Transverse colon (tissue), 4 donors: ENCODE measurements around the gene SLC38A3. TPM values are rescaled to one million over a fixed set of nuclear protein-coding genes. Genes with fewer than 3 reads are reported as not detected.

Source experiments
- DNase-seq: peaks from one replicate; pipeline ENCODE4 v3.0.0-alpha.2; 2019
- H3K27ac ChIP-seq, 4 donors: fragments of 200-600 bp; sonication (generic); 2 replicates each; pipeline ENCODE4 v1.5.1; 2016 to 2018; ENCODE audit warnings: inconsistent platforms in 4 of 4
- H3K27me3 ChIP-seq: fragments of 200-600 bp; sonication (generic); 2 replicates; pipeline ENCODE4 v1.5.1; 2017; ENCODE audit warnings: inconsistent platforms
- H3K36me3 ChIP-seq, 4 donors: fragments of 200-600 bp; sonication (generic); 2 replicates each; pipeline ENCODE4 v1.5.1; 2017 to 2019; ENCODE audit warnings: inconsistent platforms in 4 of 4
- H3K4me1 ChIP-seq, 4 donors: fragments of 200-600 bp; sonication (generic); 2 replicates each; pipeline ENCODE4 v1.5.1; 2017 to 2020; ENCODE audit warnings: inconsistent platforms in 4 of 4
- H3K4me3 ChIP-seq, 4 donors: fragments of 200-600 bp; sonication (generic); 1 replicate in 1 of 4; 2 replicates in 3 of 4; pipeline versions ENCODE4 v1.5.1 to v1.6.1; 2017 to 2019; ENCODE audit warnings: inconsistent platforms in 4 of 4
- H3K9me3 ChIP-seq, 2 donors: fragments of 200-600 bp; sonication (generic); 2 replicates each; pipeline ENCODE4 v1.5.1; 2017 to 2019; ENCODE audit warnings: inconsistent platforms in 2 of 2
- EP300 ChIP-seq: sonication (generic); formaldehyde crosslinking; IDR thresholded peaks from one replicate; pipeline ENCODE4 v1.6.1; 2017; ENCODE audit warnings: antibody characterized with exemption, low read depth
- POLR2A ChIP-seq: fragments of 450-650 bp; IDR thresholded peaks from one replicate; pipeline ENCODE4 v1.6.1; 2016; ENCODE audit warnings: antibody characterized with exemption, mild to moderate bottlenecking, moderate library complexity
- POLR2AphosphoS5 ChIP-seq, 3 donors: sonication (generic); formaldehyde crosslinking; IDR thresholded peaks; one replicate each; pipeline ENCODE4 v1.6.1; 2016; ENCODE audit warnings: antibody characterized with exemption in 3 of 3
- WGBS, 2 donors: methylation state at CpG; one replicate each; pipeline ENCODE4 v1.1.5; 2018; ENCODE audit warnings: low coverage in 1 of 2; 5-methylcytosine and 5-hydroxymethylcytosine counted together
- in situ Hi-C, 4 donors: fragments of 200-750 bp; cut with MboI; loops; one replicate each; pipeline versions ENCODE4 v1.15.0 to v1.15.1; 2017; ENCODE audit warnings: low sequenced_read_pairs in 3 of 4, low pct_ligation_motif_present in 1 of 4, low pct_unique_long_range_greater_than_20kb in 1 of 4
- intact Hi-C: fragments of 100-400 bp; cut with DNase I; formaldehyde crosslinking; loops from one replicate; pipeline ENCODE4 v1.15.1; 2023; ENCODE audit warnings: low total_unique reads
- total RNA-seq, 4 donors: library from RNA; depleted of rRNA; stranded (reverse); fragments of >200 nt; gene quantifications; one replicate each; pipeline ENCODE4 v1.1.0, GENCODE V29; 2016
- TF ChIP-seq, protein P1 (sequence below), 5 experiments: fragments of 200-600 bp in 3 of 5; fragments of 450-650 bp in 2 of 5; sonication (generic) in 3 of 5; IDR thresholded peaks; 1 replicate in 2 of 5; 2 replicates in 3 of 5; pipeline ENCODE4 v1.5.1; 2016 to 2017; ENCODE audit warnings: antibody characterized with exemption in 5 of 5, inconsistent platforms in 3 of 5, mild to moderate bottlenecking in 2 of 5, moderate library complexity in 1 of 5

The SLC38A3 gene
- total RNA-seq, 4 donors from 2014 or later, result not detected

DNA sequence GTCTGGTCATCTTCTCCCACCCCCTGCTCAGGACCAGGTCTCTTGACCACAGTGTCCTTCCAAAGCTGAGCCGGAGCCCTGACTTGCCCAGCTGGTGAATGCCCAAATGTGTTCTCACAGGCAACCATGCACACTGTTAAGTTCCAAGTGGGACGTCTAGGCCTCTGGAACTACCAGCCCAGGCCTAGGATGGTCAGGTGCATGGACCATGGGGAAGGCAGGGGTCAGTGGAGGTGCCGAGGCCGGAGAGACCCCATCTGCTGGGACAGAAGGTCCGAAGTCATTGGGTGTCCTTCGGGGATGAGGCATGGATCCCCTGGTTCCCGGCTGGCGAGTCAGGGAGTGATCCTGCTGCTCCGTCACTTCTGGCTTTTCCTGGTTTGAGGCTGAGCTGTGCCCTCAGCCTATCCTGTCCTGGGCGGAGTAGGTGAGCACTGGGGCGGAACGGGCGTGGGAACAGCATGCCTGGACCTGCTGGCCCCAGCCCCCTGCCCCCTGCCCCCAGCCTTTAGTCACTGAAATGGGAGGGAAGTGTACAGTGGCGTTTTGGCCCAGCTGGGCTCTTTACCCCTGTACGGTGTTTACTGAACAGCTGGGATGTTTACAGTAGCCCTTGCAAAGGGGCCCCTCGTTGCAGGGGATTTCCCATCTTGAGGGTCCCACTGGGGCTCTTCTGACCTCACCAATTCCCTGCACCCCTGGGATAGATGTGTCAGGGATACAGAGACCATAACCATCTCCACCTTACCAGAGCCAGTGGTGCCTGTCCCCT is 37.8 kb upstream of the SLC38A3 start:
- Histone ChIP-seq H3K4me3 (no peak overlapping the region), H3K9me3 (no peaks in the 10 kb centered on the region), H3K27ac (peak overlapping the region; percentile 71 to 82 (median 80)), H3K27me3 (no peaks in the 10 kb centered on the region), H3K4me1 (peaks cover 46 to 82% (median 60%) of the 10 kb centered on the region in 4 donors), H3K36me3 (no peaks in the 10 kb centered on the region)
- intact Hi-C loops, result no loop called here
- no peak for TF ChIP-seq POLR2AphosphoS5 (IDR thresholded peaks at IDR 0.05)
- TF ChIP-seq POLR2A, result no peak
- no peak for TF ChIP-seq EP300
- TF ChIP-seq, protein P1, sequence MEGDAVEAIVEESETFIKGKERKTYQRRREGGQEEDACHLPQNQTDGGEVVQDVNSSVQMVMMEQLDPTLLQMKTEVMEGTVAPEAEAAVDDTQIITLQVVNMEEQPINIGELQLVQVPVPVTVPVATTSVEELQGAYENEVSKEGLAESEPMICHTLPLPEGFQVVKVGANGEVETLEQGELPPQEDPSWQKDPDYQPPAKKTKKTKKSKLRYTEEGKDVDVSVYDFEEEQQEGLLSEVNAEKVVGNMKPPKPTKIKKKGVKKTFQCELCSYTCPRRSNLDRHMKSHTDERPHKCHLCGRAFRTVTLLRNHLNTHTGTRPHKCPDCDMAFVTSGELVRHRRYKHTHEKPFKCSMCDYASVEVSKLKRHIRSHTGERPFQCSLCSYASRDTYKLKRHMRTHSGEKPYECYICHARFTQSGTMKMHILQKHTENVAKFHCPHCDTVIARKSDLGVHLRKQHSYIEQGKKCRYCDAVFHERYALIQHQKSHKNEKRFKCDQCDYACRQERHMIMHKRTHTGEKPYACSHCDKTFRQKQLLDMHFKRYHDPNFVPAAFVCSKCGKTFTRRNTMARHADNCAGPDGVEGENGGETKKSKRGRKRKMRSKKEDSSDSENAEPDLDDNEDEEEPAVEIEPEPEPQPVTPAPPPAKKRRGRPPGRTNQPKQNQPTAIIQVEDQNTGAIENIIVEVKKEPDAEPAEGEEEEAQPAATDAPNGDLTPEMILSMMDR (IDR thresholded peaks at IDR 0.05), result no peak
- DNase-seq, result peak; percentile 59
- in situ Hi-C loops, result no loop called here
- WGBS, 2 donors, result 49% methylated on average over 16 of the region's 16 CpGs; no CpG with 5 or more reads in 1 of the 2 donors

DNA sequence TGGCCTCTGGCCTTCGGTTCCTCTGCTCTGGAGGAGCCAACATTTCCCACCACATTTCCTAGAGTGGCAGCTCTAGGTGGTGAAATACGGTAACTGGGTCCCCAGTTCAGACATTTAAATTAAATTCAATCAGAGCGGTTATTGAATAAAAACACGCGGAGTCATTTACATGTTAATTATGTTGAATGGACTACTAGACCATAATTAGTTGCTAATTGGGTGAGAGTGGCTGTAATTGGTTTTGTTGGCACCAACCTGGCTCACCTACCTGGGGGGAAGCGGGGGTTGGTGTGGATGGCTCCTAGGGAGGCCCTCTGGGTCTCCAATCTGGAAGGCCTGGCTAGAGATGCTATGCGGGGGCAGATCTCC is 37.2 kb upstream of the SLC38A3 start:
- intact Hi-C loops (no loop called here), in situ Hi-C loops (no loop called here)
- 83% methylated on average over 7 of the region's 7 CpGs; no CpG with 5 or more reads in 1 of the 2 donors for WGBS, 2 donors

DNA sequence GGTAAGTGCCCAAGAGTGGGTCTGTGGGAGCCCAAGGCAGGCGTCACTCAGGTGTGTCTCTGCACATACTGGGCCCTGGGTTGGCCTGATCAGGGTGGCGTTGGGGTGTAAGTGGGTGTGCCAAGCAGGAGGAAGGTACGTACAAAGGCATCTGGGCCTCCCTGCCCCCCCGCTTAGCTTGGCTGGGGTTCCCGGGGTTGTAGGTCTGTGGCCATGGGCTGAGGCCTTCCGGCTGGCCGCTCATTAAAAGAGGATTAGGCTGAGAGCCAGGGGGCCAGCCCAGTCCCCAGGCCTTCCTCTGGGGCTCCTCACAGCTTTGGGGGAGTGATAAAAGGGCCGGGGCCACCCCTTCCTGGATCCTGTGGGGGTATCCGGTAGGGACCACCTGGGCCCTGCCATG is 36.7 kb upstream of the SLC38A3 start:
- no peaks in the 10 kb centered on the region for H3K36me3 ChIP-seq
- H3K4me1 ChIP-seq, result peaks cover 48 to 79% (median 60%) of the 10 kb centered on the region in 4 donors
- intact Hi-C loops (no loop called here), in situ Hi-C loops (no loop called here)
- TF ChIP-seq POLR2A (no peak), POLR2AphosphoS5 (IDR thresholded peaks at IDR 0.05) (no peak), EP300 (no peak)
- TF ChIP-seq, protein P1 (IDR thresholded peaks at IDR 0.05), result no peak
- peak overlapping the region in 3 of 4 donors; percentile 32 to 82 (median 71) for H3K27ac ChIP-seq
- WGBS, 2 donors, result 61% methylated on average over 4 of the region's 9 CpGs; no CpG with 5 or more reads in 1 of the 2 donors
- no peaks in the 10 kb centered on the region for H3K9me3 ChIP-seq
- DNase-seq, result no peak
- H3K27me3 ChIP-seq, result no peaks in the 10 kb centered on the region
- H3K4me3 ChIP-seq, result no peak overlapping the region

More for the DNA sequence above, 37.2 kb upstream of the SLC38A3 start:
- Histone ChIP-seq H3K27me3 (no peaks in the 10 kb centered on the region), H3K9me3 (no peaks in the 10 kb centered on the region), H3K36me3 (no peaks in the 10 kb centered on the region), H3K4me1 (peaks cover 49 to 82% (median 61%) of the 10 kb centered on the region in 4 donors), H3K4me3 (no peak overlapping the region), H3K27ac (peak overlapping the region; percentile 71 to 82 (median 80))
- no peak for DNase-seq
- no peak for TF ChIP-seq EP300

DNA sequence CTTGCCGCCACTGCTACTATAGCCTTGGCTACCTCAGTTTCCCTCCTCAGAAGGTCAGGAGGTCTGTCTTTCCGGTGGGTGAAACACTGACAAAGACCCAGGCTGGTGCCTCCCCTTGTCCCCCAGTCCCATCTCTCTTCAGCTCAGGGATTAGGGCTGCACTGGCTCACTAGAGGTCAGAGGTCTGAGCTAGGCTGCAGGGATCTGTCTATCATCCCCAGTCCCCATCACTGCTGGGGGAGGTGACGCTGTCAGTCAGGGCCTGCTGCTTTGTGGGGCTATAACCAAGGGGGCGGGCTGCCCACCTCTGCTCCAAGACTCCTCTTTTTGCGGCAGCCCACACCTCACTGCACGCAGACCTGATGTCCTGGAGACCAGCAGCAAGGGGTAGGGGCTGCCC is 36.3 kb upstream of the SLC38A3 start:
- Histone ChIP-seq H3K9me3 (no peaks in the 10 kb centered on the region), H3K27me3 (no peaks in the 10 kb centered on the region), H3K27ac (peak overlapping the region in 2 of 4 donors; percentile 0 to 32), H3K36me3 (no peaks in the 10 kb centered on the region), H3K4me3 (no peak overlapping the region), H3K4me1 (peaks cover 44 to 79% (median 56%) of the 10 kb centered on the region in 4 donors)
- no peak for TF ChIP-seq EP300
- WGBS, 2 donors, result 95% methylated on average over 6 of the region's 6 CpGs; no CpG with 5 or more reads in 1 of the 2 donors
- no peak for DNase-seq
- intact Hi-C loops, result no loop called here
- in situ Hi-C loops, result no loop called here

DNA sequence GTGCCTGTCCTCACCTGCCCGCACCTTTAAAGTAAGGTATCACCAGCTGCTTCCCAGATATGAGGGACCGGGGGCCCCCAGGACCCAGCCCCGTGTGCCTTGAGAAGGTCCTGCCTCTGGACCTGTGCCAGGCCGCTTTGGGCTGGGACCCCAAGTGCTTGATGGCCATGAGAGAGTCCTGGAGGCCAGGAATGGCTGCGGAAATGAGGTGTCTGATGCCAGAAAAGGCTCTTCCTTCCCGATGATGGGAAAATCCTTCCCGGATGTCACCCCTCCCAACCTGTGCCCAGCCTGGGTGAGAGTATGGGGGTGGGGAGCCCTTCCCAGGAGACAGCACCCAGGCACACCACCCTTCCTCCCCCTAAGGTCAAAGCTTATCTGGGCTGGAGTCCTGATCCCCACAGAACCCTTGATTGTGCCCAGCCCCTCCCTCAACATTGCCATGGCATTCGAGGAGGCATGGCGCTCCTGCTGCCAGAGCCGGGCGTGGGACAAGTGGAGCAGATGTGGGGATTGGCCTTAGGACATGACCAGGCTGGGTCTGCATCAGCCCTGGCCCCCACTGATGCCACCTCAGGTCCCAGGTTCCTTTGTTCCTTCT is 35.7 kb upstream of the SLC38A3 start:
- no peaks in the 10 kb centered on the region for H3K9me3 ChIP-seq
- H3K27ac ChIP-seq, result peak overlapping the region in 3 of 4 donors; percentile 0 to 32 (median 28)
- TF ChIP-seq POLR2AphosphoS5 (IDR thresholded peaks at IDR 0.05) (no peak), EP300 (no peak), POLR2A (no peak)
- TF ChIP-seq, protein P1 (IDR thresholded peaks at IDR 0.05), result no peak
- no peaks in the 10 kb centered on the region for H3K36me3 ChIP-seq
- no peak for DNase-seq
- H3K27me3 ChIP-seq, result no peaks in the 10 kb centered on the region
- peaks cover 41 to 76% (median 51%) of the 10 kb centered on the region in 4 donors for H3K4me1 ChIP-seq
- H3K4me3 ChIP-seq, result no peak overlapping the region
- 58 to 65% methylated on average over 5 to 9 of the region's 11 CpGs for WGBS, 2 donors
- intact Hi-C loops, result no loop called here
- in situ Hi-C loops, result no loop called here
